ENCODE data around the gene HES7. TPM values are rescaled to one million over a fixed set of nuclear protein-coding genes. Genes with fewer than 3 reads are reported as not detected.

The HES7 gene
- total and polyA plus RNA-seq, 9 of the 15 experiments (the other 6 are each of a cell fraction or from before 2014, with no cell fraction given), result 0.03 to 1.7 (median 0.14) TPM; not detected in 1

- TF ChIP-seq U2AF2 (optimal IDR thresholded peaks at IDR 0.05; ENCODE audit: low read depth, low read length), result no peak
- TF ChIP-seq ZNF143 (CRISPR knock-in tag; IDR thresholded peaks at IDR 0.05), result no peak
- TF ChIP-seq PTRF (tag; IDR thresholded peaks at IDR 0.05), result no peak
- TF ChIP-seq USF1 (CRISPR knock-in tag; IDR thresholded peaks at IDR 0.05), result no peak
- TF ChIP-seq MEF2A (IDR thresholded peaks at IDR 0.05; ENCODE audit: control insufficient read depth, low read depth, low read length), result no peak
- no peak for TF ChIP-seq ELK3 (CRISPR knock-in tag; IDR thresholded peaks at IDR 0.05)
- TF ChIP-seq RBM22 (IDR thresholded peaks at IDR 0.05; ENCODE audit: low read depth, low read length, poor library complexity, severe bottlenecking), result peak; percentile 42
- no peak for TF ChIP-seq ATF1 (CRISPR knock-in tag; IDR thresholded peaks at IDR 0.05)
- TF ChIP-seq ATF1 (tag; IDR thresholded peaks at IDR 0.05), result peak; percentile 40; the same call in 1 of the 2 replicates
- no peak for TF ChIP-seq ZNF408 (CRISPR knock-in tag; IDR thresholded peaks at IDR 0.05; ENCODE audit: low read depth)
- no peak for TF ChIP-seq ZNF124 (CRISPR knock-in tag; IDR thresholded peaks at IDR 0.05)
- no peak for TF ChIP-seq MCM3 (IDR thresholded peaks at IDR 0.05)
- no peak for TF ChIP-seq KDM2B (CRISPR knock-in tag; IDR thresholded peaks at IDR 0.05)
- no peak; the same call in 1 of the 2 replicates for TF ChIP-seq ETV5 (CRISPR knock-in tag; IDR thresholded peaks at IDR 0.05; ENCODE audit: low read depth)
- no peak for TF ChIP-seq KHSRP (IDR thresholded peaks at IDR 0.05)
- TF ChIP-seq ZNF347 (CRISPR knock-in tag; IDR thresholded peaks at IDR 0.05; ENCODE audit: low read depth), result no peak
- no peak for TF ChIP-seq ZBTB17 (CRISPR knock-in tag; IDR thresholded peaks at IDR 0.05)
- no peak for TF ChIP-seq GMEB1 (CRISPR knock-in tag; IDR thresholded peaks at IDR 0.05)
- TF ChIP-seq ZNF431 (CRISPR knock-in tag; IDR thresholded peaks at IDR 0.05), result no peak
- no peak for TF ChIP-seq HLTF (IDR thresholded peaks at IDR 0.05)
- TF ChIP-seq SMARCE1 (IDR thresholded peaks at IDR 0.05), result no peak
- no peak for TF ChIP-seq ZNF740 (CRISPR knock-in tag; IDR thresholded peaks at IDR 0.05)
- peak in 1 of 2 experiments; percentile 29; a peak in 1 of 4 replicates for TF ChIP-seq ZNF740 (tag; IDR thresholded peaks at IDR 0.05)
- TF ChIP-seq MXI1 (IDR thresholded peaks at IDR 0.05; ENCODE audit: low read depth, low read length), result no peak
- no peak for TF ChIP-seq PTTG1 (tag; IDR thresholded peaks at IDR 0.05; ENCODE audit: low read depth)
- no peak for TF ChIP-seq MAFF (IDR thresholded peaks at IDR 0.05; ENCODE audit: low read length)
- TF ChIP-seq TBL1XR1 (IDR thresholded peaks at IDR 0.05; ENCODE audit: low read length in 2 of 2), result no peak
- no peak for TF ChIP-seq THRAP3 (IDR thresholded peaks at IDR 0.05; ENCODE audit: borderline replicate concordance)
Measured at GRCh38 chr17:8120520-8121406, 3.1 kb downstream of the HES7 start (continued).

Data from K562 (cell line).